Fibroblast of lung (primary cell): ENCODE results near the gene CROCC2. TPM values are rescaled to one million over a fixed set of nuclear protein-coding genes. Genes with fewer than 3 reads are reported as not detected.
A peak's percentile ranks its signal among the peaks of the same experiment; 100 is the strongest.

Experiments used
- DNase-seq, 2 donors: peaks; one replicate each; pipeline versions ENCODE4 v3.0.0 to v3.0.0-alpha.2; 2010; ENCODE audit warnings: low read depth in 2 of 2
- H2AFZ ChIP-seq: 2 replicates; pipeline ENCODE4 v1.5.1; 2012; ENCODE audit warnings: low read length, control low read depth, inconsistent platforms
- H3K27ac ChIP-seq: 2 replicates; pipeline ENCODE4 v1.5.1; 2011; ENCODE audit warnings: low read length, control low read depth; ENCODE audit not compliant: insufficient read depth
- H3K27me3 ChIP-seq: 2 replicates; pipeline ENCODE4 v1.5.1; 2011; ENCODE audit warnings: mild to moderate bottlenecking, low read length; ENCODE audit not compliant: control insufficient read depth, insufficient read depth
- H3K36me3 ChIP-seq: 2 replicates; pipeline ENCODE4 v1.5.1; 2011; ENCODE audit warnings: low read length; ENCODE audit not compliant: control insufficient read depth, insufficient read depth
- H3K4me1 ChIP-seq: 2 replicates; pipeline ENCODE4 v1.5.1; 2011; ENCODE audit warnings: low read length; ENCODE audit not compliant: control insufficient read depth, insufficient read depth; ENCODE audit errors: extremely low read depth
- H3K4me2 ChIP-seq: 2 replicates; pipeline ENCODE4 v1.5.1; 2011; ENCODE audit warnings: low read length, control low read depth; ENCODE audit not compliant: insufficient read depth; ENCODE audit errors: extremely low read depth
- H3K4me3 ChIP-seq, 4 experiments: fragments of 200-600 bp in 1 of 4; sonication (generic) in 1 of 4; replicated peaks in 1 of 4; 2 replicates each; pipeline ENCODE4 v1.5.1; 2011 to 2016; ENCODE audit warnings: low read length in 4 of 4, low read depth in 3 of 4, mild to moderate bottlenecking in 3 of 4, control low read depth in 2 of 4, inconsistent platforms in 1 of 4, mixed read lengths in 1 of 4; ENCODE audit not compliant: insufficient read depth in 1 of 4; ENCODE audit errors: control extremely low read depth in 1 of 4
- H3K79me2 ChIP-seq: 2 replicates; pipeline ENCODE4 v1.5.1; 2012; ENCODE audit warnings: mild to moderate bottlenecking, low read length, inconsistent platforms; ENCODE audit not compliant: control insufficient read depth, insufficient read depth
- H3K9ac ChIP-seq: 2 replicates; pipeline ENCODE4 v1.5.1; 2011; ENCODE audit warnings: mild to moderate bottlenecking, low read length, control low read depth; ENCODE audit not compliant: insufficient read depth
- H3K9me3 ChIP-seq: 2 replicates; pipeline ENCODE4 v1.5.1; 2012; ENCODE audit warnings: low read depth, low read length; ENCODE audit not compliant: control insufficient read depth, insufficient read depth
- H4K20me1 ChIP-seq: 2 replicates; pipeline ENCODE4 v1.5.1; 2011; ENCODE audit warnings: low read length; ENCODE audit not compliant: control insufficient read depth, insufficient read depth; ENCODE audit errors: extremely low read depth
- EZH2 ChIP-seq: IDR thresholded peaks from 2 replicates; pipeline ENCODE4 v1.5.1; 2012; ENCODE audit warnings: low read length, control low read depth, mild to moderate bottlenecking; ENCODE audit errors: missing control alignments
- polyA plus RNA-seq, 2 donors: library from polyadenylated mRNA; depleted of rRNA in 1 of 2; stranded (reverse) in 1 of 2; unstranded in 1 of 2; fragments of >200 nt; gene quantifications; 2 replicates each; pipeline ENCODE4 v1.2.1, GENCODE V29; 2011 to 2012; ENCODE audit warnings: missing spikeins in 1 of 2
- total RNA-seq: library from RNA; depleted of rRNA; stranded (reverse); fragments of >200 nt; gene quantifications from 2 replicates; pipeline ENCODE4 v1.2.1, GENCODE V29; 2014
- TF ChIP-seq, protein P1 (sequence below), 2 donors: IDR thresholded peaks in 1 of 2; conservative IDR thresholded peaks in 1 of 2; 1 replicate in 1 of 2; 2 replicates in 1 of 2; pipeline ENCODE4 v1.5.1; 2011 to 2012; ENCODE audit warnings: low read length in 2 of 2, control low read depth in 1 of 2, inconsistent platforms in 1 of 2, low read depth in 1 of 2, mild to moderate bottlenecking in 1 of 2

CROCC2 gene
- total and polyA plus RNA-seq, 2 donors (not counting 1 experiment from before 2014, with no cell fraction given) = 0.12 to 0.33 TPM

DNA sequence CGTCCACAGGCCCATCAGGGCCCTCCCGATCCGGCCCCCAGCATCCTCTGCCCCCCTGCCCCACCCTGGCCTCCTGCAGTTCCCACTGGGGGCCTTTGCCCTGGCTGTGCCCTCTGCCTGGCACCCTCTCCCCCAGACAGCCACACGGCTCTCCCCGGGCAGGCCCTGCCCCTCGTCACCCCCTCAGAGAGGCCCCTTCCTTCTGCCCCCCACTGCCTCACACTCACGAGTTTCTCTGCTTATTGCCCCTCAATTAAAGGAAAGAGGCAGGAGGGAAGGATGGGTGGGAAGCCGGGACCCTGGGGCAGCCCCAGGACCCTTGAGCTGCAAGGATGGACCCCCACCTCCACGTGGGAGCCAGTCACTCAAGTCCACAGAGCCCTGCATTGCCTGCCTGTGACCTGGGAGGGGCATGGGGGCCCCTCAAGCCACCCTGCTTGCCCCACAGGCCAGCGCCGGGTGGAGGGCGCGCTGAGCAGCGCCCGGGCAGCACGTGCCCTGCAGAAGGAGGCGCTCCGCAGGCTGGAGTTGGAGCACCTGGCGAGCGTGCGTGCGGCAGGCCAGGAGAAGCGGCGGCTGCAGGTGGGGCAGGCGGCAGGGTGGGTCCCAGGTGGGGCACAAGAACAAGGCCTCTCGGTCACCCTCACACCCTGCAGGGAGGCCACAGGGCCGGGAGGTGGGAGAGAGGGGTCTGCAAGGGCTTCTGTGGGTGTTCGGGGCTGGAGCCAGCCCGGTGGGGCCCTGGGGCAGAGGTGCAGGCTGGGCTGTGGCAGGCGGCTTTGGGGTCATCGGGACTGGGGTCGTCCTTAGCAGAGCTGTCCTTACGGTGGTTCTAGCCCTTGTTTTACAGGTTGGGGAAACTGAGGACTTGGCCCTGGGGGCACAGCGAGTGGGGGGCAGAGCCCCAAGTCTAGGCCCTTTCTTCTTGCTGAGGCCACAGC is 61.8 kb downstream of the CROCC2 start:
- no peaks in the 10 kb centered on the region for H3K27me3 ChIP-seq
- H4K20me1 ChIP-seq = no peaks in the 10 kb centered on the region
- H3K4me1 ChIP-seq = peaks cover 2% of the 10 kb centered on the region
- no peak overlapping the region for H3K4me3 ChIP-seq
- no peak overlapping the region for H3K4me2 ChIP-seq
- H3K27ac ChIP-seq = no peak overlapping the region
- TF ChIP-seq, protein P1, sequence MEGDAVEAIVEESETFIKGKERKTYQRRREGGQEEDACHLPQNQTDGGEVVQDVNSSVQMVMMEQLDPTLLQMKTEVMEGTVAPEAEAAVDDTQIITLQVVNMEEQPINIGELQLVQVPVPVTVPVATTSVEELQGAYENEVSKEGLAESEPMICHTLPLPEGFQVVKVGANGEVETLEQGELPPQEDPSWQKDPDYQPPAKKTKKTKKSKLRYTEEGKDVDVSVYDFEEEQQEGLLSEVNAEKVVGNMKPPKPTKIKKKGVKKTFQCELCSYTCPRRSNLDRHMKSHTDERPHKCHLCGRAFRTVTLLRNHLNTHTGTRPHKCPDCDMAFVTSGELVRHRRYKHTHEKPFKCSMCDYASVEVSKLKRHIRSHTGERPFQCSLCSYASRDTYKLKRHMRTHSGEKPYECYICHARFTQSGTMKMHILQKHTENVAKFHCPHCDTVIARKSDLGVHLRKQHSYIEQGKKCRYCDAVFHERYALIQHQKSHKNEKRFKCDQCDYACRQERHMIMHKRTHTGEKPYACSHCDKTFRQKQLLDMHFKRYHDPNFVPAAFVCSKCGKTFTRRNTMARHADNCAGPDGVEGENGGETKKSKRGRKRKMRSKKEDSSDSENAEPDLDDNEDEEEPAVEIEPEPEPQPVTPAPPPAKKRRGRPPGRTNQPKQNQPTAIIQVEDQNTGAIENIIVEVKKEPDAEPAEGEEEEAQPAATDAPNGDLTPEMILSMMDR (conservative IDR thresholded peaks at IDR 0.05 in 1 of 2, IDR thresholded peaks at IDR 0.05 in 1 of 2; ENCODE audit: low read depth in 1 of 2, low read length in 2 of 2) = no peak
- TF ChIP-seq EZH2 = no peak
- no peaks in the 10 kb centered on the region for H3K9me3 ChIP-seq
- no peak for DNase-seq
- no peaks in the 10 kb centered on the region for H3K36me3 ChIP-seq
- H2AFZ ChIP-seq = no peak overlapping the region
- H3K9ac ChIP-seq = no peak overlapping the region
- no peaks in the 10 kb centered on the region for H3K79me2 ChIP-seq

DNA sequence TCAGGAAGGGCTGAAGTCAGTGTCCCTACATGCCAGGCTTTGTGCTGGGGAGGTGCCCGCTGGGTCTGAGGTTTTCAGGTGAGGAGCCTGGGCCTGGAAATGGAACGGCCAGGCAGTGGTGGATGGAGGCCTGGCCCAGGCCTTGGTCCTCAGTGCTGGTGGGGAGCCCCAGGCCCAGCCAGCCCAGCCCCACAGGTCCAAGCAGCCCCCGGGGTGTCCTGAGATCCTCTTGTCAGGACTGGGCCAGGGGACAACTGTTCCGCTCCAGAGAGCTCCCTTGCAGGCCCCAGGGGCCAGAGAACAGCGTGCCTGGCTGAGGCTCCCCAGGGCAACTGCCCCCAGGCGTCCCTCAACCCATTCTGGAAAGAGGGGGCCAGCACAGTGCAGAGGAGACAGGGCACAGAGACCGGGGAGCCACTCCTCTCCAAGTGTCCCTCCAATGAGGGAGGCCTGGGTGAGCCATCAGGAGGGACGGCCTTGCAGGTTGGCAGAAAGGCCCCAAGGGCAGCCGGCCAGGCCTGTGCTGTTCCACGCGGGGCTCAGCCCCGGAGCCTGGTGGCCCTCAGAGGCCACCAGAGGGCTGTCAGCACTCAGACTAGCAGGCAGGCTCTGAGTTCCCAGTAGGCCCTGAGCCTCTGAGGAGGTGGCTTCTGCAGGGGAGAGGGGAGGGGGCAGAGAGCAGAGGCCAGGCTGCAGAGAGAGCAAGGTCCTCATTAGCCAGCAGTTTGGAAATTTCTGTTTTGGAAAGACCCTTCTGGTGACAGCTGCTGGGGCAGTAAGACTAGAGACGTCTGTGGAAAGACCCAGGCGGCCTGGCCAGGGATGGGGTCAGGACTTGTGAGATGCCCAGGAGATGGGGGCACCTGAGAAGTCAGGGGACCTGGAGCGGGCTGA is 62.8 kb downstream of the CROCC2 start:
- Histone ChIP-seq H3K4me2 (no peak overlapping the region), H3K27me3 (no peaks in the 10 kb centered on the region), H4K20me1 (no peaks in the 10 kb centered on the region), H3K79me2 (no peaks in the 10 kb centered on the region), H3K27ac (no peak overlapping the region), H3K36me3 (no peaks in the 10 kb centered on the region), H2AFZ (no peak overlapping the region), H3K9ac (no peak overlapping the region), H3K4me1 (peaks cover 2% of the 10 kb centered on the region), H3K9me3 (no peaks in the 10 kb centered on the region), H3K4me3 (no peak overlapping the region)
- DNase-seq = no peak
- TF ChIP-seq, protein P1 (conservative IDR thresholded peaks at IDR 0.05 in 1 of 2, IDR thresholded peaks at IDR 0.05 in 1 of 2; ENCODE audit: low read depth in 1 of 2, low read length in 2 of 2) = no peak
- no peak for TF ChIP-seq EZH2

- Histone ChIP-seq H3K27ac (no peak overlapping the region), H3K9ac (no peak overlapping the region), H3K36me3 (no peaks in the 10 kb centered on the region), H3K9me3 (no peaks in the 10 kb centered on the region), H3K79me2 (no peaks in the 10 kb centered on the region), H3K4me3 (no peak overlapping the region), H3K4me2 (no peak overlapping the region), H3K4me1 (peaks cover 4% of the 10 kb centered on the region), H4K20me1 (no peaks in the 10 kb centered on the region), H2AFZ (no peak overlapping the region), H3K27me3 (no peaks in the 10 kb centered on the region)
- TF ChIP-seq EZH2 = no peak
- TF ChIP-seq, protein P1 (conservative IDR thresholded peaks at IDR 0.05 in 1 of 2, IDR thresholded peaks at IDR 0.05 in 1 of 2; ENCODE audit: low read depth in 1 of 2, low read length in 2 of 2) = no peak
- peak in 1 of 2 donors; percentile 54 for DNase-seq
These were observed 64.0 kb downstream of the CROCC2 start for GRCh38 chr2:240970104-240970503.
